Right lobe of liver (tissue), 6 donors: ENCODE results near the gene CNIH3. TPM values are rescaled to one million over a fixed set of nuclear protein-coding genes. Genes with fewer than 3 reads are reported as not detected.
A peak's percentile ranks its signal among the peaks of the same experiment; 100 is the strongest.
"Not testable (repeated sequence)": the region's sequence is repeated elsewhere in the genome, so short reads cannot be mapped to it uniquely, and the experiment has no call there.

Experiments used
- ATAC-seq, 4 donors: fragments of 200-7000 bp; cut with Tn5 transposase; one replicate each; pipeline ENCODE4 v1.9.1; 2020; ENCODE audit warnings: mild to moderate bottlenecking in 4 of 4, moderate library complexity in 4 of 4
- DNase-seq, 3 donors: peaks; one replicate each; pipeline ENCODE4 v3.0.0-alpha.2; 2020
- H3K27ac ChIP-seq, 3 donors: fragments of 200-600 bp; one replicate each; pipeline ENCODE4 v1.8.0; 2022
- H3K27me3 ChIP-seq, 2 donors: fragments of 200-600 bp; one replicate each; pipeline ENCODE4 v1.8.0; 2022
- H3K36me3 ChIP-seq, 4 donors: fragments of 200-600 bp; sonication (generic) in 1 of 4; one replicate each; pipeline versions ENCODE4 v1.5.1 to v1.8.0; 2017 to 2022; ENCODE audit warnings: control low read depth in 1 of 4
- H3K4me1 ChIP-seq, 4 donors: fragments of 200-600 bp; sonication (generic) in 1 of 4; one replicate each; pipeline versions ENCODE4 v1.5.1 to v1.8.0; 2017 to 2022; ENCODE audit warnings: control low read depth in 1 of 4
- H3K4me3 ChIP-seq, 3 donors: fragments of 200-600 bp; one replicate each; pipeline ENCODE4 v1.8.0; 2022
- H3K9me3 ChIP-seq, 4 donors: fragments of 200-600 bp; sonication (generic) in 1 of 4; one replicate each; pipeline versions ENCODE4 v1.5.1 to v1.8.0; 2017 to 2022; ENCODE audit warnings: control low read depth in 1 of 4
- POLR2A ChIP-seq: fragments of 450-650 bp; IDR thresholded peaks from one replicate; pipeline ENCODE4 v1.6.1; 2017; ENCODE audit warnings: antibody characterized with exemption, mild to moderate bottlenecking
- WGBS: methylation state at CpG from one replicate; pipeline ENCODE4 v1.1.6; 2018; ENCODE audit warnings: low coverage, low lambda C conversion rate; ENCODE audit not compliant: insufficient coverage; ENCODE audit errors: missing lambda C conversion rate; 5-methylcytosine and 5-hydroxymethylcytosine counted together
- intact Hi-C, 2 donors: fragments of 100-400 bp; cut with DNase I; formaldehyde crosslinking; loops; one replicate each; pipeline versions ENCODE4 v1.11.2 to v1.14.1; 2022
- long read RNA-seq: library from polyadenylated mRNA; unstranded; transcript quantifications from one replicate; pipeline ENCODE4 v2.0.0, GENCODE V29; 2019
- total RNA-seq, 6 experiments: library from RNA; depleted of rRNA in 2 of 6; stranded (reverse); fragments of >200 nt in 2 of 6; fragmentation: NEBNext Ultra II Directional in 3 of 6; extraction: Animal tissue kit (Norgen Biotek cat#: 25700) in 3 of 6; gene quantifications; one replicate each; pipeline versions ENCODE4 v1.1.0 to v1.2.4, GENCODE V29; 2016 to 2023
- TF ChIP-seq, protein P1 (sequence below), 4 donors: fragments of 200-600 bp in 3 of 4; fragments of 450-650 bp in 1 of 4; IDR thresholded peaks; one replicate each; pipeline versions ENCODE4 v1.5.1 to v1.8.0; 2016 to 2022; ENCODE audit warnings: antibody characterized with exemption in 4 of 4, mild to moderate bottlenecking in 2 of 4
- donor health status: DM: no; HTN: yes; CAD: no.
- donor health status: DM: no; HTN: no; CAD: no.
- donor health status: DM: no; HTN: no; CAD: no.
- donor health status: DM: no; HTN: yes; CAD: no.
- donor health status: DM: no; HTN: yes; CAD: no.

The CNIH3 gene
- 1 to 10 TPM in 1 of 6 experiments, under 1 TPM in 5; 0.12 to 1.6 (median 0.55) TPM for total RNA-seq
- long read RNA-seq: 0 reads

DNA sequence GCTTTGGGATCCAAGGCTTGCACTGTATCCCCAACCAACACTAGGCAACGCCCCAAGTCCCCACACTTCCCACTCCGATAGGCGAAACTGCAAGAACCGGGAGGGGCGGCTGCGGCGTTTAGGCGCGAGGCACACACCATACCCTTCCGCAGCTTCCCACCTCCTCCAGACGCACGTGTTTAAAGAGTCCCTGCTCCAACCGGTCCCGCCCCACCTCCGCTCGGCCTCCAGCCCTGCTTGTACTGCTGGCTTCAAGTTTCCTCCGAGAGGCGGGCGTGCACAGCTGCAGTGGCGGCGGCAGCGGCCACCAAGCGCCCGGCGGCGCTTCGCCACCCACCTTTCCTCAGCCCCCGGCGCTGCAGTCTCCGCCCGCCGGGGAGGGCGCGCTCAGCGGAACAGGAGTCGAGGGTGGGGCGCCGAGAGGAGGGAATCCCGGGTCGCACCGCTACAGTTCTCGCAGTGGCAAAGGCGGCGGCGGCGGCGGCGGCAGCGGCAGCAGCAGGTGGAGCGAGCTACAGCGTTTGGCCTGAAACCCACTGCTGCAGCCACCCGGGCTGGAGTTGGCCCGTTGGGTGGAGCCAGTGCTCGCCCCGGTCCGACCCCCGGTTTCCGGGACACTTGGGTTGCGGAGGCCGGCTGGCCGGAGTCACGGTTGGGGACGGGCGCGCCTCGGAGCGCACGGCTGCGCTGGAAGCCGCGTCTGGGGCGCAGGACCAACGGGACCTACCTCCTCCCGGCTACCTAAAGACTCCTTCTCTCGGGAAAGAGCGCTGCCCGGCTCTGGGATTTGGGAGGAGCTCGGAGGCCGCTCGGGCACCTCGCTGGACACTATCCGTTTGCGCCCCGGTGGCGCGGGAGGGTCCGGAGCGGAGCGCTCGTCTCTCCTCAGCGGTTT, at the start of gene CNIH3:
Gene CNIH3 (plus strand): TSS at position 457 of the 895 bp plus-strand sequence. CDS start 858 bp downstream, outside the sequence.
- peaks cover 0 to 12% (median 0%) of the 10 kb centered on the region in 4 donors for H3K4me1 ChIP-seq
- peak in 1 of 4 donors; percentile 24 for ATAC-seq
- no peak for DNase-seq
- TF ChIP-seq, protein P1, sequence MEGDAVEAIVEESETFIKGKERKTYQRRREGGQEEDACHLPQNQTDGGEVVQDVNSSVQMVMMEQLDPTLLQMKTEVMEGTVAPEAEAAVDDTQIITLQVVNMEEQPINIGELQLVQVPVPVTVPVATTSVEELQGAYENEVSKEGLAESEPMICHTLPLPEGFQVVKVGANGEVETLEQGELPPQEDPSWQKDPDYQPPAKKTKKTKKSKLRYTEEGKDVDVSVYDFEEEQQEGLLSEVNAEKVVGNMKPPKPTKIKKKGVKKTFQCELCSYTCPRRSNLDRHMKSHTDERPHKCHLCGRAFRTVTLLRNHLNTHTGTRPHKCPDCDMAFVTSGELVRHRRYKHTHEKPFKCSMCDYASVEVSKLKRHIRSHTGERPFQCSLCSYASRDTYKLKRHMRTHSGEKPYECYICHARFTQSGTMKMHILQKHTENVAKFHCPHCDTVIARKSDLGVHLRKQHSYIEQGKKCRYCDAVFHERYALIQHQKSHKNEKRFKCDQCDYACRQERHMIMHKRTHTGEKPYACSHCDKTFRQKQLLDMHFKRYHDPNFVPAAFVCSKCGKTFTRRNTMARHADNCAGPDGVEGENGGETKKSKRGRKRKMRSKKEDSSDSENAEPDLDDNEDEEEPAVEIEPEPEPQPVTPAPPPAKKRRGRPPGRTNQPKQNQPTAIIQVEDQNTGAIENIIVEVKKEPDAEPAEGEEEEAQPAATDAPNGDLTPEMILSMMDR (IDR thresholded peaks at IDR 0.05): no peak
- no peak for TF ChIP-seq POLR2A
- H3K9me3 ChIP-seq: no peaks in the 10 kb centered on the region
- H3K36me3 ChIP-seq: no peaks in the 10 kb centered on the region
- H3K4me3 ChIP-seq: peak within 1 kb of the TSS in 1 of 3 donors; percentile 22
- 4% methylated on average over 21 of the region's 91 CpGs for WGBS
- peaks cover 8 to 29% of the 10 kb centered on the region in 2 donors for H3K27me3 ChIP-seq
- intact Hi-C loops: no loop called here
- H3K27ac ChIP-seq: no peak within 1 kb of the TSS

DNA sequence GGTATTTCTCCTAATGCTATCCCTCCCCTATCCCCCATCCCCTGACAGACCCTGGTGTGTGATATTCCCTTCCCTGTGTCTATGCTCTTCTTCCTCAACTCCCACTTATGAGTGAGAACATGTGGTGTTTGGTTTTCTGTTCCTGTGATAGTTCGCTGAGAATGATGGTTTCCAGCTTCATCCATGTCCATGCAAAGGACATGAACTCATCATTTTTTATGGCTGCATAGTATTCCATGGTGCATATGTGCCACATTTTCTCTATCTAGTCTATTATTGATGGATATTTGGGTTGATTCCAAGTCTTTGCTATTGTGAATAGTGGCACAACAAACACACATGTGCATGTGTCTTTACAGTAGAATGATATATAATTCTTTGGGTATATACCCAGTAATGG, 49.6 kb upstream of the CNIH3 start:
- H3K4me1 ChIP-seq, intact Hi-C loops, H3K27me3 ChIP-seq, H3K36me3 ChIP-seq, H3K27ac ChIP-seq, H3K4me3 ChIP-seq, DNase-seq, ATAC-seq, H3K9me3 ChIP-seq: not testable (repeated sequence)
- 75% methylated on average over 1 of the region's 1 CpG for WGBS

DNA sequence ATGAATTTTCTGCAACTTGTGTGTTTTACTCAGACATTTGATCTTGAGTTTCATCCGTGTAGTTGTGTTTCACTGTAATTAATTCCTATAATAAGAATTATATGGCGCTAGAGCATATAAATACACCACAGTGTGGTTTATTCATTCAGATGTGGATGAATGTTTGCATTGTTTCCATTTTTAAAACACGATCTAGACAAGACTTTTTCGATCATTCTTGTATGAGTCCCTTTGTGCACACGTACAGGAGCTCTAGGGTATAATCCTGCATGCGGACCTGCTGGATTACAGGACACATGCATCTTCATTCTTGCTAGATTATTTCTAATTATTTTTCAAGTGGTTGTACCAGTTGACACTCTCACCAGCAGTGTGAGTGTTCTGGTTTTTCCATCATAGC, 46.8 kb upstream of the CNIH3 start:
- 87% methylated on average over 6 of the region's 6 CpGs for WGBS
- TF ChIP-seq, protein P1 (IDR thresholded peaks at IDR 0.05): no peak
- no peak for TF ChIP-seq POLR2A
- Histone ChIP-seq H3K36me3 (no peaks in the 10 kb centered on the region), H3K9me3 (no peaks in the 10 kb centered on the region), H3K27me3 (no peaks in the 10 kb centered on the region), H3K27ac (no peak overlapping the region), H3K4me3 (no peak overlapping the region), H3K4me1 (no peaks in the 10 kb centered on the region)
- DNase-seq (no peak), ATAC-seq (no peak)
- intact Hi-C loops: no loop called here

DNA sequence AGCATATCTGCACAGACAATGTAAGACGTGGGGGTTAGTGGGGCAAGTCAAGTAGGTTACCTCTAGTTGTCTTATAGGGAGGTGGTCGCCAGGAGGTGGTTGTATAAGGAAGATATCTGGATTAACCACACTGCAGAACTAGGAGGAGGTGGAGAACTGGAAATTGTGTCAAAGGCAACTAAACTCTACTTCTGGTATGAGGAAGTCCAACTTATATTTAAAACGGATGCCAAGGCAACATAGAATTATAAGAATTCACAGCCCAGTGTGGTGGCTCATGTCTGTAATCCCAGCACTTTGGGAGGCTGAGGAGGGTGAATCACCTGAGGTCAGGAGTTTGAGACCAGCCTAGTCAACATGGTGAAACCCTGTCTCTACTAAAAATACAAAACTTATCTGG, 44.1 kb upstream of the CNIH3 start:
- DNase-seq, H3K4me1 ChIP-seq, intact Hi-C loops, H3K36me3 ChIP-seq, ATAC-seq, H3K27me3 ChIP-seq, H3K27ac ChIP-seq, H3K4me3 ChIP-seq, H3K9me3 ChIP-seq: not testable (repeated sequence)
- 42% methylated on average over 1 of the region's 3 CpGs for WGBS

DNA sequence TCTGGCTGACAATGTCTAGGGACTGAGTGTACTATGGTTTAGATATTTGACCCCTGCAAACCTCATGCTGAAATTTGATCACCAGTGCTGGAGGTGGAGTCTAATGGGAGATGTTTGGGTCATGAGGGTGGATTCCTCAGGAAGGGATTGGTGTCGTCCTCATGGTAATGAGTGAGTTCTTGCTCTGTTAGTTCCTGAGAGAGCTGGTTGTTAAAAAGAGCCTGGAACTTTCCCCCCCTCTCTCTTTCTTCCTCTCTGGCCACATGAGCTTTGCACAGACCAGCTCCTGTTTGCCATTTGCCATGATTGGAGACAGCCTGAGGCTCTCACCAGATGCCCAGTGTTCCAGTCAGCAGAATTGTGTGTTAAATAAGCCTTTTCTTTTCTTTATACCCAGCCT, 36.6 kb upstream of the CNIH3 start:
- no peak overlapping the region for H3K27ac ChIP-seq
- no peaks in the 10 kb centered on the region for H3K4me1 ChIP-seq
- intact Hi-C loops: no loop called here
- no peaks in the 10 kb centered on the region for H3K27me3 ChIP-seq
- DNase-seq (no peak), ATAC-seq (no peak)
- no peak overlapping the region for H3K4me3 ChIP-seq
- H3K9me3 ChIP-seq: no peaks in the 10 kb centered on the region
- no peaks in the 10 kb centered on the region for H3K36me3 ChIP-seq
- TF ChIP-seq, protein P1 (IDR thresholded peaks at IDR 0.05): no peak
- WGBS: 30% methylated on average over 1 of the region's 1 CpG
